ENCODE data around the gene YIPF3. TPM values are rescaled to one million over a fixed set of nuclear protein-coding genes. Genes with fewer than 3 reads are reported as not detected.
"Not testable (repeated sequence)": the region's sequence is repeated elsewhere in the genome, so short reads cannot be mapped to it uniquely, and the experiment has no call there.

YIPF3 gene
- total RNA-seq: 10 to 100 TPM; 50.5 to 73.5 (median 71.8) TPM

- Histone ChIP-seq H3K4me1 (peaks cover 22 to 50% (median 32%) of the 10 kb centered on the region in 3 donors), H3K4me3 (peak within 1 kb of the TSS; percentile 75 to 94 (median 87)), H3K27me3 (no peaks in the 10 kb centered on the region), H3K9me3 (no peaks in the 10 kb centered on the region), H3K27ac (peak within 1 kb of the TSS; percentile 90 to 96 (median 92)), H3K36me3 (peaks cover 36 to 72% (median 50%) of the 10 kb centered on the region in 3 donors)
- peak in 3 of 4 donors; percentile 26 to 53 (median 34) for TF ChIP-seq POLR2A (IDR thresholded peaks at IDR 0.05)
- TF ChIP-seq CTCF (IDR thresholded peaks at IDR 0.05): no peak
- WGBS, 2 donors: 0% methylated on average over 32 to 35 of the region's 57 CpGs
- intact Hi-C loops (cut with DNase I): no loop called here
- peak; percentile 73 for DNase-seq
These were observed at the start of gene YIPF3, which contains the start of gene POLR1C for GRCh38 chr6:43516697-43517504. TSS of gene YIPF3 (minus strand) at chr6:43516926. CDS start at chr6:43516807, 119 bp downstream. TSS of gene POLR1C (plus strand) at chr6:43517089. CDS start at chr6:43517110, 21 bp downstream.

- TF ChIP-seq POLR2A (IDR thresholded peaks at IDR 0.05) (no peak), CTCF (IDR thresholded peaks at IDR 0.05) (no peak)
- DNase-seq: no peak
- H3K27ac ChIP-seq: no peak overlapping the region
- peaks cover 20 to 100% (median 56%) of the 10 kb centered on the region in 3 donors for H3K36me3 ChIP-seq
- intact Hi-C loops (cut with DNase I): no loop called here
- H3K4me1 ChIP-seq: no peaks in the 10 kb centered on the region
- no peaks in the 10 kb centered on the region for H3K27me3 ChIP-seq
- H3K4me3 ChIP-seq: no peak overlapping the region
- H3K9me3 ChIP-seq: no peaks in the 10 kb centered on the region
These were observed 42.6 kb upstream of the YIPF3 start for GRCh38 chr6:43559328-43559727.

- intact Hi-C loops (cut with DNase I); DNase-seq; H3K27me3 ChIP-seq; H3K4me3 ChIP-seq; H3K9me3 ChIP-seq; H3K27ac ChIP-seq; H3K4me1 ChIP-seq: not testable (repeated sequence)
- H3K36me3 ChIP-seq: peaks cover 20 to 100% (median 44%) of the 10 kb centered on the region in 3 donors
- WGBS, 2 donors: 91 to 99% methylated on average over 7 of the region's 7 CpGs
These were observed 40.9 kb upstream of the YIPF3 start for GRCh38 chr6:43557620-43558019.

- TF ChIP-seq CTCF (IDR thresholded peaks at IDR 0.05): no peak
- TF ChIP-seq POLR2A (IDR thresholded peaks at IDR 0.05): no peak
- no peaks in the 10 kb centered on the region for H3K9me3 ChIP-seq
These were observed 30.5 kb upstream of the YIPF3 start for GRCh38 chr6:43547222-43547621.

GRCh38 chr6:43544461-43544860 lies 27.7 kb upstream of the YIPF3 start:
- Histone ChIP-seq H3K9me3 (no peaks in the 10 kb centered on the region), H3K36me3 (peaks cover 3 to 100% (median 21%) of the 10 kb centered on the region in 3 donors), H3K4me3 (no peak overlapping the region), H3K4me1 (no peaks in the 10 kb centered on the region), H3K27me3 (no peaks in the 10 kb centered on the region), H3K27ac (no peak overlapping the region)
- no peak for DNase-seq
- intact Hi-C loops (cut with DNase I): no loop called here
- 58 to 62% methylated on average over 4 of the region's 4 CpGs for WGBS, 2 donors
- TF ChIP-seq CTCF (IDR thresholded peaks at IDR 0.05) (no peak), POLR2A (IDR thresholded peaks at IDR 0.05) (no peak)

More at GRCh38 chr6:43547222-43547621, 30.5 kb upstream of the YIPF3 start:
- Histone ChIP-seq H3K36me3 (peaks cover 0 to 100% (median 39%) of the 10 kb centered on the region in 3 donors), H3K4me3 (no peak overlapping the region), H3K4me1 (no peaks in the 10 kb centered on the region), H3K27ac (no peak overlapping the region), H3K27me3 (no peaks in the 10 kb centered on the region)
- intact Hi-C loops (cut with DNase I): no loop called here
- no peak for DNase-seq
- WGBS, 2 donors: 84 to 85% methylated on average over 3 of the region's 3 CpGs

Data from esophagus squamous epithelium (tissue), 5 donors.